Ishikawa (cell line): ENCODE results near the gene PFKFB4.

Experiments used
- CEBPB ChIP-seq: IDR thresholded peaks from 2 replicates; pipeline ENCODE4 v1.6.1; 2012
- CREB1 ChIP-seq: IDR thresholded peaks from 2 replicates; pipeline ENCODE4 v1.6.1; 2012; ENCODE audit warnings: low read depth
- EGR1 ChIP-seq: IDR thresholded peaks from 2 replicates; pipeline ENCODE4 v1.6.1; 2012
- EP300 ChIP-seq: IDR thresholded peaks from 2 replicates; pipeline ENCODE4 v1.6.1; 2012; ENCODE audit warnings: borderline replicate concordance
- FOXM1 ChIP-seq: IDR thresholded peaks from 2 replicates; pipeline ENCODE4 v1.6.1; 2012; ENCODE audit warnings: low read depth, borderline replicate concordance
- NFIC ChIP-seq: IDR thresholded peaks from 2 replicates; pipeline ENCODE4 v1.6.1; 2012
- RAD21 ChIP-seq: IDR thresholded peaks from 2 replicates; pipeline ENCODE4 v1.6.1; 2012; ENCODE audit warnings: low read depth
- REST ChIP-seq: IDR thresholded peaks from 2 replicates; pipeline ENCODE4 v1.6.1; 2012; ENCODE audit warnings: low read depth, mild to moderate bottlenecking
- TAF1 ChIP-seq: IDR thresholded peaks from 2 replicates; pipeline ENCODE4 v1.6.1; 2012; ENCODE audit warnings: low read depth, mild to moderate bottlenecking
- TCF12 ChIP-seq: IDR thresholded peaks from 2 replicates; pipeline ENCODE4 v1.6.1; 2012; ENCODE audit warnings: low read depth
- YY1 ChIP-seq: IDR thresholded peaks from 2 replicates; pipeline ENCODE4 v1.6.1; 2012; ENCODE audit warnings: low read depth
- ZBTB7A ChIP-seq: IDR thresholded peaks from 2 replicates; pipeline ENCODE4 v1.6.1; 2012; ENCODE audit warnings: low read depth
- TF ChIP-seq, protein P1 (sequence below): IDR thresholded peaks from 2 replicates; pipeline ENCODE4 v1.6.1; 2012
- TF ChIP-seq, protein P2 (sequence below): IDR thresholded peaks from 2 replicates; pipeline ENCODE4 v1.6.1; 2012

DNA sequence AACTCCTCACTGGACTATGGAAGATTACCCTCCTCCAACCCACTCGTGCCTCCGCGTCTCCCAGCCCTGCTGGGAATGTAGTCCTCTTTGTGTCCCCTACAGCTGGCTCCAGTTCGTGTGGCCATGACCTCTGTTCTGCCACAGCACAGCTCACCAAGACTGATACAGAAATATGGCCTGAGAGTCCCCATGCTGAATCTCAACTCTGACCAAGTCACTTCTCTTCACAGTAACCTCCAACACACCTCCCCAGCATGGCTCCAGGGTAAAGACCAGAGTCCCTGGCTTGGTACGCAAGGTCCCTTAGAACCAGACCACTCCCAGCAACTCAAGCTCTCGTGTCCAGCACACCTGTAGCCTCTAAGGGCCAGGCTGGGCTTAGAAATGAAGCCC lies 40.8 kb upstream of the PFKFB4 start:
- TF ChIP-seq TCF12 (no peak), EP300 (no peak), RAD21 (no peak), REST (no peak), TAF1 (no peak), YY1 (no peak), FOXM1 (no peak), CREB1 (no peak), CEBPB (no peak), EGR1 (no peak), NFIC (no peak), ZBTB7A (no peak)
- TF ChIP-seq, protein P1, sequence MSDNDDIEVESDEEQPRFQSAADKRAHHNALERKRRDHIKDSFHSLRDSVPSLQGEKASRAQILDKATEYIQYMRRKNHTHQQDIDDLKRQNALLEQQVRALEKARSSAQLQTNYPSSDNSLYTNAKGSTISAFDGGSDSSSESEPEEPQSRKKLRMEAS, result no peak
- TF ChIP-seq, protein P2, sequence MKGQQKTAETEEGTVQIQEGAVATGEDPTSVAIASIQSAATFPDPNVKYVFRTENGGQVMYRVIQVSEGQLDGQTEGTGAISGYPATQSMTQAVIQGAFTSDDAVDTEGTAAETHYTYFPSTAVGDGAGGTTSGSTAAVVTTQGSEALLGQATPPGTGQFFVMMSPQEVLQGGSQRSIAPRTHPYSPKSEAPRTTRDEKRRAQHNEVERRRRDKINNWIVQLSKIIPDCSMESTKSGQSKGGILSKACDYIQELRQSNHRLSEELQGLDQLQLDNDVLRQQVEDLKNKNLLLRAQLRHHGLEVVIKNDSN, result no peak
